Transverse colon (tissue), 4 donors: ENCODE data around the gene ZNF814.

ENCODE experiments used
- EP300 ChIP-seq: sonication (generic); formaldehyde crosslinking; IDR thresholded peaks from one replicate; pipeline ENCODE4 v1.6.1; 2017; ENCODE audit warnings: antibody characterized with exemption, low read depth
- POLR2A ChIP-seq: fragments of 450-650 bp; IDR thresholded peaks from one replicate; pipeline ENCODE4 v1.6.1; 2016; ENCODE audit warnings: antibody characterized with exemption, mild to moderate bottlenecking, moderate library complexity
- POLR2AphosphoS5 ChIP-seq, 3 donors: sonication (generic); formaldehyde crosslinking; IDR thresholded peaks; one replicate each; pipeline ENCODE4 v1.6.1; 2016; ENCODE audit warnings: antibody characterized with exemption in 3 of 3
- TF ChIP-seq, protein P1 (sequence below), 5 experiments: fragments of 200-600 bp in 3 of 5; fragments of 450-650 bp in 2 of 5; sonication (generic) in 3 of 5; IDR thresholded peaks; 1 replicate in 2 of 5; 2 replicates in 3 of 5; pipeline ENCODE4 v1.5.1; 2016 to 2017; ENCODE audit warnings: antibody characterized with exemption in 5 of 5, inconsistent platforms in 3 of 5, mild to moderate bottlenecking in 2 of 5, moderate library complexity in 1 of 5

- TF ChIP-seq EP300 (no peak), POLR2AphosphoS5 (IDR thresholded peaks at IDR 0.05) (no peak), POLR2A (no peak)
- TF ChIP-seq, protein P1, sequence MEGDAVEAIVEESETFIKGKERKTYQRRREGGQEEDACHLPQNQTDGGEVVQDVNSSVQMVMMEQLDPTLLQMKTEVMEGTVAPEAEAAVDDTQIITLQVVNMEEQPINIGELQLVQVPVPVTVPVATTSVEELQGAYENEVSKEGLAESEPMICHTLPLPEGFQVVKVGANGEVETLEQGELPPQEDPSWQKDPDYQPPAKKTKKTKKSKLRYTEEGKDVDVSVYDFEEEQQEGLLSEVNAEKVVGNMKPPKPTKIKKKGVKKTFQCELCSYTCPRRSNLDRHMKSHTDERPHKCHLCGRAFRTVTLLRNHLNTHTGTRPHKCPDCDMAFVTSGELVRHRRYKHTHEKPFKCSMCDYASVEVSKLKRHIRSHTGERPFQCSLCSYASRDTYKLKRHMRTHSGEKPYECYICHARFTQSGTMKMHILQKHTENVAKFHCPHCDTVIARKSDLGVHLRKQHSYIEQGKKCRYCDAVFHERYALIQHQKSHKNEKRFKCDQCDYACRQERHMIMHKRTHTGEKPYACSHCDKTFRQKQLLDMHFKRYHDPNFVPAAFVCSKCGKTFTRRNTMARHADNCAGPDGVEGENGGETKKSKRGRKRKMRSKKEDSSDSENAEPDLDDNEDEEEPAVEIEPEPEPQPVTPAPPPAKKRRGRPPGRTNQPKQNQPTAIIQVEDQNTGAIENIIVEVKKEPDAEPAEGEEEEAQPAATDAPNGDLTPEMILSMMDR (IDR thresholded peaks at IDR 0.05): no peak
Measured at GRCh38 chr19:57825511-57825910, 63.3 kb downstream of the ZNF814 start.
